Measurements from ENCODE around the gene NRIP2. TPM values are rescaled to one million over a fixed set of nuclear protein-coding genes. Genes with fewer than 3 reads are reported as not detected.

Gene NRIP2
- total and polyA plus RNA-seq, 10 of the 15 experiments (the other 5 are each of a cell fraction or from before 2014, with no cell fraction given) = 0.04 to 0.83 (median 0.42) TPM; not detected in 7

- Histone ChIP-seq H2AFZ (ENCODE audit: control insufficient read depth, low read depth, low read length) (no peak overlapping the region), H3K9ac (ENCODE audit: control insufficient read depth, insufficient read depth, low read length) (no peak overlapping the region), H3K4me2 (ENCODE audit: control insufficient read depth, insufficient read depth) (no peak overlapping the region), H3K4me1 (ENCODE audit: control insufficient read depth, insufficient read depth, low read length) (no peaks in the 10 kb centered on the region), H3K27ac (ENCODE audit: control insufficient read depth, insufficient read depth) (no peak overlapping the region), H3K9me3 (replicated peaks; ENCODE audit: control insufficient read depth, insufficient read depth, low read length) (no peaks in the 10 kb centered on the region), H3K27me3 (replicated peaks in 1 of 2; ENCODE audit: control insufficient read depth in 2 of 2, insufficient read depth in 2 of 2, low read length in 1 of 2) (no peaks in the 10 kb centered on the region), H3K4me3 (no peak overlapping the region), H3K36me3 (ENCODE audit: control insufficient read depth in 2 of 2, insufficient read depth in 2 of 2, low read length in 1 of 2) (peaks cover 0 to 2% of the 10 kb centered on the region in 2 experiments; a peak in 3 of 4 replicates), H4K20me1 (ENCODE audit: control insufficient read depth, insufficient read depth) (no peaks in the 10 kb centered on the region), H3K79me2 (ENCODE audit: control insufficient read depth, insufficient read depth, low read length) (no peaks in the 10 kb centered on the region)
- POLR2A ChIA-PET = no interaction called here
- ATAC-seq (no peak), FAIRE-seq (no peak), DNase-seq (ENCODE audit: low read depth, low spot score) (no peak)
- RAD21 ChIA-PET (ENCODE audit: unreplicated experiment) = no interaction called here
- SMC1A ChIA-PET (ENCODE audit: uncharacterized antibody, unreplicated experiment) = no interaction called here
- intact Hi-C loops (cut with micrococcal nuclease; ENCODE audit: unreplicated experiment) = no loop called here
- in situ Hi-C loops (cut with MboI) = no loop called here
- BruUV-seq (replicated peaks) = no TSS peak
- WGBS (ENCODE audit: insufficient coverage, insufficient replicate concordance, low lambda C conversion rate, missing lambda C conversion rate) = 87% methylated on average over 9 of the region's 9 CpGs
- CTCF ChIA-PET = no interaction called here
- TF ChIP-seq ZNF24 (IDR thresholded peaks at IDR 0.05) (no peak), ATF3 (IDR thresholded peaks at IDR 0.05; ENCODE audit: borderline replicate concordance, extremely low read depth, low read depth, low read length) (no peak), RAD21 (IDR thresholded peaks at IDR 0.05; ENCODE audit: insufficient read depth, low read depth, low read length) (no peak), HDAC2 (IDR thresholded peaks at IDR 0.05) (no peak), ZNF274 (IDR thresholded peaks at IDR 0.05; ENCODE audit: insufficient read depth, insufficient read length) (no peak), NR2C1 (IDR thresholded peaks at IDR 0.05) (no peak), USF2 (IDR thresholded peaks at IDR 0.05; ENCODE audit: borderline replicate concordance, low read depth, low read length) (no peak), IRF5 (IDR thresholded peaks at IDR 0.05; ENCODE audit: borderline replicate concordance) (no peak), GATAD2B (conservative IDR thresholded peaks at IDR 0.05; ENCODE audit: low read depth) (no peak), PRDM15 (CRISPR knock-in tag; IDR thresholded peaks at IDR 0.05) (no peak), PAX5 (IDR thresholded peaks at IDR 0.05; ENCODE audit: borderline replicate concordance, low read depth, low read length) (no peak), SMARCA5 (IDR thresholded peaks at IDR 0.05) (no peak), BMI1 (IDR thresholded peaks at IDR 0.05; ENCODE audit: borderline replicate concordance) (no peak), ATF7 (IDR thresholded peaks at IDR 0.05; ENCODE audit: low read depth) (no peak), CHD1 (IDR thresholded peaks at IDR 0.05; ENCODE audit: low read depth, low read length) (no peak)
Measured at GRCh38 chr12:2833810-2834209, 1.0 kb downstream of the NRIP2 start.
